ENCODE measurements around the gene RPP14.
"Not testable (repeated sequence)": the region's sequence is repeated elsewhere in the genome, so short reads cannot be mapped to it uniquely, and the experiment has no call there.

RPP14 gene
- total RNA-seq, result 8.1 to 8.5 reads per million in 2 donors

- peak; percentile 95 to 99 (median 97) for DNase-seq
Measured at GRCh38 chr3:58305882-58306711, at the start of gene RPP14, which contains the start of gene HTD2. Gene RPP14 (plus strand): TSS chr3:58306245. CDS start chr3:58310330, 4,085 bp downstream. Gene HTD2 (plus strand): TSS chr3:58306520. CDS start chr3:58317614, 11,094 bp downstream.

GRCh38 chr3:58256511-58256910 lies 49.5 kb upstream of the RPP14 start:
- no peak for DNase-seq

- no peak for DNase-seq
Measured at GRCh38 chr3:58258392-58259055, 47.5 kb upstream of the RPP14 start.

GRCh38 chr3:58260261-58260731 lies 45.7 kb upstream of the RPP14 start:
- DNase-seq, result peak in 1 of 5 experiments; percentile 83

- DNase-seq, result no peak
Measured at GRCh38 chr3:58260733-58261132, 45.3 kb upstream of the RPP14 start.

- DNase-seq, result peak in 1 of 5 experiments; percentile 42
Measured at GRCh38 chr3:58261954-58262666, 43.9 kb upstream of the RPP14 start.

- DNase-seq, result peak in 1 of 5 experiments; percentile 53
Measured at GRCh38 chr3:58266577-58266976, 39.5 kb upstream of the RPP14 start.

GRCh38 chr3:58267543-58267942 lies 38.5 kb upstream of the RPP14 start:
- DNase-seq, result not testable (repeated sequence)

GRCh38 chr3:58269356-58269755 lies 36.7 kb upstream of the RPP14 start:
- no peak for DNase-seq

GRCh38 chr3:58270485-58270884 lies 35.6 kb upstream of the RPP14 start:
- no peak for DNase-seq

GRCh38 chr3:58271901-58272501 lies 34.0 kb upstream of the RPP14 start:
- DNase-seq, result peak in 1 of 5 experiments; percentile 9

GRCh38 chr3:58272891-58273290 lies 33.2 kb upstream of the RPP14 start:
- no peak for DNase-seq

- not testable (repeated sequence) for DNase-seq
Measured at GRCh38 chr3:58273362-58273761, 32.7 kb upstream of the RPP14 start.

GRCh38 chr3:58274027-58274614 lies 31.9 kb upstream of the RPP14 start:
- DNase-seq, result no peak

GRCh38 chr3:58281069-58281468 lies 25.0 kb upstream of the RPP14 start:
- DNase-seq, result no peak

- DNase-seq, result no peak
Measured at GRCh38 chr3:58285334-58285733, 20.7 kb upstream of the RPP14 start.

GRCh38 chr3:58287354-58287753 lies 18.7 kb upstream of the RPP14 start:
- DNase-seq, result no peak

- peak in 1 of 5 experiments; percentile 20 for DNase-seq
Measured at GRCh38 chr3:58288011-58288728, 17.9 kb upstream of the RPP14 start.

- not testable (repeated sequence) for DNase-seq
Measured at GRCh38 chr3:58288964-58289613, 17.0 kb upstream of the RPP14 start.

- not testable (repeated sequence) for DNase-seq
Measured at GRCh38 chr3:58290446-58290845, 15.6 kb upstream of the RPP14 start.

Data from T-helper 2 cell (primary cell).